ENCODE results near the gene ACTG1. TPM values are rescaled to one million over a fixed set of nuclear protein-coding genes. Genes with fewer than 3 reads are reported as not detected.

The ACTG1 gene
- total RNA-seq, 1 experiment from 2014 or later: 2,634 TPM

DNA sequence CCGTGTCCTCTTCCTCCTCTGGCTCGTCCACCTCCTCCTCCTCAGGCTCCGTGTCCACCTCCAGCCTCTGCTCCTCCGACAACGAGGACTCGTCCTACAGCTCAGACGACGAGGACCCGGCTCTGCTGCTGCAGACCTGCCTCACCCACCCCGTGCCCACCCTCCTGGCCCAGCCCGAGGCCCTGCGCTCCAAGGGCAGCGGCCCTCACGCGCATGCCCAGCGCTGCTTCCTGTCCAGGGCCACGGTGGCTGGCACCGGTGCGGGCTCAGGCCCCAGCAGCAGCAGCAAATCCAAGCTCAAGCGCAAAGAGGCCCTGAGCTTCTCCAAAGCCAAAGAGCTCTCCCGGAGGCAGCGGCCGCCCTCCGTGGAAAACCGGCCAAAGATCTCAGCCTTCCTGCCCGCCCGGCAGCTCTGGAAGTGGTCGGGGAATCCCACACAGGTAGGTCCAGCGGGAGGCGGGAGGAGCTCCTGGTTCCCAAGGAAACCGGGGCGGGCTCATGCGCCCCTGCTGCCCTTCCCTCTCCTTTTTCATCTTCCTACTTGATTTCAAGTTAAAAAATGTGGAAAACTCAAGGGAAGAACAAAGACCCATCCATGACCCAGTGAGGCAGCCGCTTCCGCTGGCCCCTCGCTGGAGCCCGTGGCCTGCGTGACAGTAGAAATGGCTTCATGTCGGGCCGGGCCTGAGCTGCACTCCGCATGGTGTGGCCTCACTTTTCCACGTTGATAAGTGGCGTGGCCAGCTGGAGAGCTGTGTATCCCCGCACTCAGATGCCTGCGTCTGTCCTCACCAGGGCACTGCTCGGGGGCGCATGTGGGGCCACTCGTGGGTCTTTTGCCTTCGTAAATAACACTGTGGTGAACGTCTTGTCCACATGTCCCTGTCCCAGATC is 50.7 kb downstream of the ACTG1 start:
- no peaks in the 10 kb centered on the region for H3K36me3 ChIP-seq (ENCODE audit: insufficient read depth, low read length)
- H3K9ac ChIP-seq (ENCODE audit: low read length): no peak overlapping the region
- no peaks in the 10 kb centered on the region for H4K20me1 ChIP-seq (ENCODE audit: insufficient read depth, low read depth, low read length)
- H3K4me3 ChIP-seq (ENCODE audit: low read length): no peak overlapping the region
- H3K79me2 ChIP-seq (ENCODE audit: low read length): no peaks in the 10 kb centered on the region
- no peak overlapping the region for H3K27ac ChIP-seq (ENCODE audit: low read length)
- H3K4me1 ChIP-seq (ENCODE audit: low read length): no peaks in the 10 kb centered on the region
- H3K27me3 ChIP-seq (ENCODE audit: low read length): no peaks in the 10 kb centered on the region
- no peaks in the 10 kb centered on the region for H3K9me3 ChIP-seq (ENCODE audit: low read length)
- no peaks in the 10 kb centered on the region for H3K9me2 ChIP-seq (replicated peaks; ENCODE audit: insufficient read depth, low read length)
- H3K4me2 ChIP-seq (ENCODE audit: low read depth, low read length, poor library complexity, severe bottlenecking): no peak overlapping the region
- H2AFZ ChIP-seq (ENCODE audit: low read length): no peak overlapping the region
- no peak for DNase-seq

DNA sequence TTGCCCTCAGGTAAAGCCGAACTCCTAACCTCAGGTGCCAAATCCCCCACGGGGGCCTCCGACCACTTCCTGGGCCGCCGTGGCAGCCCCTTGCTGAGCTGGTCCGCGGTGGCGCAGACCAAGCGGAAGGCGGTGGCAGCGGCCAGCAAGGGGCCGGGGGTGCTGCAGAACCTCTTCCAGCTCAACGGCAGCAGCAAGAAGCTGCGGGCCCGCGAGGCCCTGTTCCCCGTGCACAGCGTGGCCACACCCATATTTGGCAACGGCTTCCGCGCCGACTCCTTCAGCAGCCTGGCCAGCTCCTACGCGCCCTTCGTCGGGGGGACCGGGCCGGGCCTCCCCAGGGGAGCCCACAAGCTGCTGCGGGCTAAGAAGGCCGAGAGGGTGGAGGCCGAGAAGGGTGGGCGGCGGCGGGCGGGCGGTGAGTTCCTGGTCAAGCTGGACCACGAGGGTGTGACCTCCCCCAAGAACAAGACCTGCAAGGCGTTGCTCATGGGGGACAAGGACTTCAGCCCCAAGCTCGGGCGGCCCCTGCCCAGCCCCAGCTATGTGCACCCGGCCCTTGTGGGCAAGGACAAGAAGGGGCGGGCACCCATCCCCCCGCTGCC is 51.6 kb downstream of the ACTG1 start:
- H3K36me3 ChIP-seq (ENCODE audit: insufficient read depth, low read length): no peaks in the 10 kb centered on the region
- H3K4me1 ChIP-seq (ENCODE audit: low read length): no peaks in the 10 kb centered on the region
- no peak overlapping the region for H3K4me3 ChIP-seq (ENCODE audit: low read length)
- H3K9ac ChIP-seq (ENCODE audit: low read length): no peak overlapping the region
- no peaks in the 10 kb centered on the region for H3K9me2 ChIP-seq (replicated peaks; ENCODE audit: insufficient read depth, low read length)
- no peak overlapping the region for H3K27ac ChIP-seq (ENCODE audit: low read length)
- DNase-seq: no peak
- H2AFZ ChIP-seq (ENCODE audit: low read length): no peak overlapping the region
- no peaks in the 10 kb centered on the region for H3K27me3 ChIP-seq (ENCODE audit: low read length)
- H4K20me1 ChIP-seq (ENCODE audit: insufficient read depth, low read depth, low read length): no peaks in the 10 kb centered on the region
- H3K4me2 ChIP-seq (ENCODE audit: low read depth, low read length, poor library complexity, severe bottlenecking): no peak overlapping the region
- H3K9me3 ChIP-seq (ENCODE audit: low read length): no peaks in the 10 kb centered on the region
- H3K79me2 ChIP-seq (ENCODE audit: low read length): no peaks in the 10 kb centered on the region

Other genes with a start within 250 kb of the ACTG1 start
- gene SLC38A10, start 217.5 kb downstream of the ACTG1 start, total RNA-seq (2014; rRNA removed; shearing (Covaris generic); ENCODE audit: low replicate concordance): 20.8 and 48.8 TPM in 2 replicates
- not detected in 2 replicates for gene BAHCC1, start 117.3 kb downstream of the ACTG1 start, total RNA-seq (2014; rRNA removed; shearing (Covaris generic); ENCODE audit: low replicate concordance)
- 0.63 and 1.2 TPM in 2 replicates for gene FSCN2, start 15.6 kb upstream of the ACTG1 start, total RNA-seq (2014; rRNA removed; shearing (Covaris generic); ENCODE audit: low replicate concordance)
- 14.8 and 30.9 TPM in 2 replicates for gene FAAP100, start 39.6 kb upstream of the ACTG1 start, total RNA-seq (2014; rRNA removed; shearing (Covaris generic); ENCODE audit: low replicate concordance)
- 32.4 and 50.3 TPM in 2 replicates for gene NPLOC4, start 124.3 kb upstream of the ACTG1 start, total RNA-seq (2014; rRNA removed; shearing (Covaris generic); ENCODE audit: low replicate concordance)
- 1.5 and 1.7 TPM in 2 replicates for gene TSPAN10, start 124.4 kb upstream of the ACTG1 start, total RNA-seq (2014; rRNA removed; shearing (Covaris generic); ENCODE audit: low replicate concordance)
- 1.6 and 2.7 TPM in 2 replicates for gene PDE6G, start 143.7 kb upstream of the ACTG1 start, total RNA-seq (2014; rRNA removed; shearing (Covaris generic); ENCODE audit: low replicate concordance)
- gene OXLD1, start 153.8 kb upstream of the ACTG1 start, total RNA-seq (2014; rRNA removed; shearing (Covaris generic); ENCODE audit: low replicate concordance): 78.7 and 122 TPM in 2 replicates
- 8.1 and 31.9 TPM in 2 replicates for gene CCDC137, start 153.9 kb upstream of the ACTG1 start, total RNA-seq (2014; rRNA removed; shearing (Covaris generic); ENCODE audit: low replicate concordance)
- 22.4 and 40.7 TPM in 2 replicates for gene ARL16, start 171.0 kb upstream of the ACTG1 start, total RNA-seq (2014; rRNA removed; shearing (Covaris generic); ENCODE audit: low replicate concordance)
- gene HGS, start 171.2 kb upstream of the ACTG1 start, total RNA-seq (2014; rRNA removed; shearing (Covaris generic); ENCODE audit: low replicate concordance): 57.2 and 90.1 TPM in 2 replicates
- gene MRPL12, start 190.6 kb upstream of the ACTG1 start, total RNA-seq (2014; rRNA removed; shearing (Covaris generic); ENCODE audit: low replicate concordance): 13.6 and 39.8 TPM in 2 replicates
- gene SLC25A10, start 199.5 kb upstream of the ACTG1 start, total RNA-seq (2014; rRNA removed; shearing (Covaris generic); ENCODE audit: low replicate concordance): 8.6 and 15.0 TPM in 2 replicates